GM18520 (cell line): ENCODE measurements around the gene RELT.

Source experiments
- ATAC-seq: cut with Tn5 transposase; IDR thresholded peaks from one replicate; pipeline ENCODE4 v1.9.1; 2021; ENCODE audit not compliant: unreplicated experiment

Gene RELT

GRCh38 chr11:73390601-73391565, 14.7 kb downstream of the RELT start:
- no peak for ATAC-seq

- no peak for ATAC-seq
Observed at GRCh38 chr11:73391665-73392064, 15.5 kb downstream of the RELT start.

- no peak for ATAC-seq
Observed at GRCh38 chr11:73392108-73393010, 16.2 kb downstream of the RELT start.

- no peak for ATAC-seq
Observed at GRCh38 chr11:73393011-73393380, 16.8 kb downstream of the RELT start.

- ATAC-seq, result no peak
Observed at GRCh38 chr11:73393479-73394415, 17.5 kb downstream of the RELT start.

- no peak for ATAC-seq
Observed at GRCh38 chr11:73394416-73395296, 18.5 kb downstream of the RELT start.

- ATAC-seq, result no peak
Observed at GRCh38 chr11:73395297-73396208, 19.4 kb downstream of the RELT start.

- no peak for ATAC-seq
Observed at GRCh38 chr11:73396251-73396930, 20.2 kb downstream of the RELT start.

GRCh38 chr11:73396985-73397384, 20.8 kb downstream of the RELT start:
- no peak for ATAC-seq

GRCh38 chr11:73397468-73398131, 21.4 kb downstream of the RELT start:
- ATAC-seq, result no peak

- ATAC-seq, result no peak
Observed at GRCh38 chr11:73398132-73398526, 21.9 kb downstream of the RELT start.

- no peak for ATAC-seq
Observed at GRCh38 chr11:73398721-73399120, 22.5 kb downstream of the RELT start.

GRCh38 chr11:73399159-73399590, 23.0 kb downstream of the RELT start:
- no peak for ATAC-seq

GRCh38 chr11:73399636-73400035, 23.4 kb downstream of the RELT start:
- ATAC-seq, result no peak

- no peak for ATAC-seq
Observed at GRCh38 chr11:73400293-73400692, 24.1 kb downstream of the RELT start.

GRCh38 chr11:73401217-73401923, 25.2 kb downstream of the RELT start:
- ATAC-seq, result no peak
